Epidermal melanocyte (primary cell): ENCODE measurements around the gene GPS1.

Experiments
- DNase-seq: peaks from one replicate; pipeline ENCODE4 v3.0.0; 2011; ENCODE audit warnings: low spot score; ENCODE audit not compliant: insufficient read length

GPS1 gene

DNA sequence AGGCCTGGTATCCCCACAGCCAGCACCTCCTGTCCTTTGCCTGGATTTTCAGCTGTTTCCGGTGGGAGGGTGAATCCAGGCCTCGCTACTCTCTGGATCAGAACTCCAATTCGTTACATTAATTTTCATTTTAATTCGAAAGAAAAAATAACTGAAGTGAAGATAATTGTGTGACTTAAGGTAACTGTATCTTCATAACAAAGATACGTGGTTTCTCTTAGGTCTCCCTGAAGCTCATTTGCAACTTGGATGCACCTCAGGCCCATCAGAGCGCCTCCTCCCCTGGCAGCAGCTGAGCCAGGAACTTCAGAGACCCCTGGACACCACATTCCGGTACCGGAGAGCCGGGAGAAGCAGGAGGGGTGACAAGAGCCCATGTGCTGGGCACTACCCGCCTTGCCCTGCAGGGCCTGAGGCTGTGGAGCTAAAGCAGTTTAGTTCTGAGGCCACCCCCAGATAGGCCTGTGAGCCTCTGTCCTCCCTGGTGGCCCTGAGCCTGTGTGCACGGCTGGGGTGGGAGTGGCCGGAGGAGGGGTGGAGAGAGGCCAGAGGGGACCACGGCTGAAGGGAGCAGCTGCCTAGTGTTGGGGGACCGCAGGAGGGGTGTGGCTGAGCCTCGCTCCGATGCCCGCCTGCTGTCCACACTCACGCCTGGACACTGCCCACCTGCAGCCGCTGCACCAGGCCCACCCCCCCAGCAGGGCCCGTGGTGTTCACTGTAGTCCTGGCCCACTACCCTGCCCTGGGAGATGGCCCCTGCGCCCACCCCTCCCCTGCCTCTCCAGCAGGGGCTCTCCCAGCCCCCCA is 25.3 kb downstream of the GPS1 start:
- no peak for DNase-seq

DNA sequence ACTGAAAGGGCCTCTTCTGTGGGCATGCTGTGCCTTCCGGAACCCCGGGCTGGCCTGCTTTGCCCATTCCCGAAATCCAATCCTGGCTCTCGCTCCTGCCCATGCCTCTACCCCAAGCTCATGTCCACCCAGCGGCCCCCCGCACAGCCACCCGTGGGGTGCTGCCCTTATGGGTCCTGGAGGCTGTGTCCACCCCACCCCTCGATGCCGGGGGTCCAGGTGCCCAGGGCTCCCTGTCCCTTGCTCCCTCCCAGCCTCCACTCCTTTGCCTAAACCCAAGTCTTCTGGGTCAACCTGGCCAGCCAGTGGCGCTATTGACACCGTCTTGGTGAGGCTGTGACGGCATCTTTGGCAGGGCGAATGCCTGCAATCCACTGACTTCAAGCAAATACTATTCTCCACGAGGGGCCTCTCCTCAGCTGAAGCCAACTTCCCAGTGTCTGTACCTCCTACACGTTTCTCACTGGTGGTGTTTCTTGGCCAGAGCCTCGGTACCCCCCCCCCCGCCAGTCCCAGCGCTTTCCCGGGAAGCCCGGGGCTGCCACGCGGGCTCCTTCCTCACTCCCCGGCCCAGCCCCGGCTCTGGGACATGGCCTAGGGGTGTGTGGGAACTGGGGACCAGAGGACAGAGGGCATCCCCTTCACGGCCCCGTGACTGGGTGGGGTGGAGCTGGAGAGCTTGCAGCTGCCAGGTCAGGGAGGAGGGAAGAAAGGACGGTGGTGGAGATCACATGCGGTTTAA is 26.1 kb downstream of the GPS1 start:
- DNase-seq: no peak

DNA sequence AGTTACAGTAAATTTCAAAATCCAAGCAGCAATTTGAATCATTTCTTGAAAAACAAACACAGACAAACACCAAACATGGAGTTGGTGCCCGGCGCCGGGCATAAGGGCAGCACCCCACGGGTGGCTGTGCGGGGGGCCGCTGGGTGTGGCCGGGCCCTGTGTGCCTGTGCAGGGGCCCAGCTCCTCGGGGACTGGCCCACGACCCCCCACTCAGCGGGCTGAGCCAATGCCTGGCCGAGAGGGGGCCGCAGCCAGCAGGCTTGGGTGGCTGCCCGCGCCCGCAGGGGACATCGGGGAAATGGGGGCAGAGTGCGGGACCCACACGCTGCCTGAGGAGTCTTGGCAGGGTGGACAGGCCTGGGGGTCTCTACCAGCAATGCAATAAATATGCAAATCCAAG is 26.7 kb downstream of the GPS1 start:
- no peak for DNase-seq

DNA sequence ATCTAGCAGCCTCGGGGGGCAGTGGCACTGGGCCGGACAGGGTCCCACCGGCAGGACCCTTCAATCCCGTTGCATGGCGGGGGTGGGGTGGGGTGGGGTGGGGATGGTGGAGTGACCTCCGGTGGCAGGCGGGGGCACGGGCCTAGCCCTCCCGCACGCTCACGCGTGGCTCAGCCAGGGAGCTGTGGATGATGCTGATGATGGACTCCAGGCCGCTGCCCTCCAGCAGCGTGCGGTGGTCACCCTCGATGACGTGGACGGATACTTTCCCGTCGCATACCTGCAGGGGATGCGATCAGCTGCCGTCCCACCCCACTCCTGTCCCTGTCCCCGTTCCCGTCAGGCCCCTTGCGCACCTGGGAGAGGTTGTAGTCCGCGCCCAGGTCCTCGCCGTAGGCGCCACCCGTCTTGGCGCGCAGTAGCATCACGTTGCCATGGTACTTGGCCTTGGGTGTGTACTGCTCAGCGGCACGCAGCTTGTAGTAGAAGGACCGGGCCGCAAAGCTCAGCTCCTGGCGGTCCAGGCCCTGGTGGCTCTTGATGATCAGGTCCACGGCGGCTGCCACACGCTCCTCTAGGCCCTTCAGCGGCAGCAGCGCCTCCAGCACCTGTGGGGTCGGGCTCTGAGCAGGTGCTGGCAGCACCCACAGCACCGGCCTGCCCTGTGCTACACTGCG is 27.4 kb downstream of the GPS1 start:
- DNase-seq: no peak

DNA sequence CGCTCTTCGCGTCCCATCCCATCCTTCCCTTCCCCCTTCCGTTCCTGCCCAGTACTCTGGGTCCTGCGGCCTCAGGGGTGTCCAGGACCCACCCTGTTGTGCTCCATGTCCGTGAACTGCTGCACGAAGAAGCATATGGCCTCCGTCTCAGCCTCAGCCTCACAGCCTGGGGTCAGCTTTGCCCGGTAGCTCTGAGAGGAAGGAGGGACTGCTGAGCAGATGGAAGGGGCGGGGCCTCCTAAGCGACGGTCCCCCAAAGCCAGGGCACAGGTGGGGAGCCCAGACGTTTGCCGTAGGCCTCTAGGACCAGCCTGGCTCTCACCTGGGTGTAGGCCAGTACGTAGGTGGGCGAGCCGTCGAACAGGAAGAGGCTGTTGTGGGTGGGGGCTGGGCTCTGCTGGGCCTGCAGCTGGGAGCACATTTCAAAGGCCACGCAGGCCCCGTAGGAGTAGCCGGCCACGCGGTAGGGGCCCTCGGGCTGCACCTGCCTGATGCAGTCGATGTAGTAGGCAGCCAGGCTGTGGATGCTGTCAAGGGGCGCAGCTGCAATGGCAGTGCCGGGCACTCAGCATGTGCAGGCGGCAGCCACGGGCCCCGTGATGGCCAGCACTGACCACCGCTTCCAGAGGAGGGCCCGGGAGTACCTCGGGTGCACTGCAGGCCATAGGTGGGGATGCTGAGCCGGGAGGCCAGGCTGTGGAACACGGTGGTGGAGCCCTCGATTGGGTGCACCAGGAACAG is 28.5 kb downstream of the GPS1 start:
- DNase-seq: no peak

DNA sequence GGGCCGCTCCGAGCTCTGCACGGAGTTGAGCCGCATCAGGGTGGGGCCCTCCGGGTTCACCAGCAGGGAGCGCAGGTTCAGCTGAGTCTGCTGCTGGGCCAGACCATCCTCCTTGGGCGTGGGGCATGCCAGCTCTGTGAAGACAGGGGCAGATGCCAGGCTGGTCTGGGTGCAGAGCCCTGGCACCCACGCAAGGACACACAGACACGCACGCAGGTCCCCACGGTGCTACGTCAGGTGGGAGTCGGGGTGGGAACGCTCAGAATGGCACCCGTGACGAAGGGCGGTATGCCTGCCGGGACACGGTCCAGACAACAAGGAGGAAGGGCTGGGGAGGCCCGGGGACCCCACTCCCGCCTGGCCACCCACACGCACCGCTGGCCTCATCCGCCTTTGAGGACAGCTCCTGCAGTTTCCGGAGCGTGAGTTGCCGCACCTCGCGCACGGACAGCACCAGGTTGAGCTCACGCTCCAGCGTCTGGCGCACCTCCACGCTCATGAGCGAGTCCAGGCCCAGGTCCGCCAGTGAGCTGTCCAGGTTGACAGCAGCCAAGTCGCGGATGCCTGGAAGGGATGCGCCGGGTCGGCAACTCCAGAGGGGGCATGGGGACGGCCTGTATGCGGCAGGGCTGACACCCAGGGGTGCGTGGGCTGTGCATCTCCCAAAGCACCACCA is 29.2 kb downstream of the GPS1 start:
- DNase-seq: no peak

DNA sequence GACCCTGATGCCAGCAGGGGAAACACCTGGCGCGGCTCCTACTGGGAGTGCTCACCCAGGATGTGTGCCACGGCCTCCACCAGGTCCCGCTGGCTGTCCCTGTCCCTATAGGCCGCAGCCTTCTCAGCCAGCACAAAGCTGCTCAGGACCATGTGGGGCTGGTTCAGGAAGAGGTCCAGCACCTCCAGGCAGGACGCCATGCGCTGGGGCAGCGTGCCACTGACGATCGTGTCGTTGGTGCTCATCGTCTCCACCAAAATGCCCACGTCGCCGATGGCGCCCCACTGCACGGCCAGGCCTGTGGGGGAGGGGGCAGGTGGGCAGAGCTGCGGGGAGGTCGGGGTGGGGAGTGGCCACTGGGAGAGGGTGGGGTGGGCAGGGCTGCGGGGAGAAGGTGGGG is 29.8 kb downstream of the GPS1 start:
- DNase-seq: no peak

DNA sequence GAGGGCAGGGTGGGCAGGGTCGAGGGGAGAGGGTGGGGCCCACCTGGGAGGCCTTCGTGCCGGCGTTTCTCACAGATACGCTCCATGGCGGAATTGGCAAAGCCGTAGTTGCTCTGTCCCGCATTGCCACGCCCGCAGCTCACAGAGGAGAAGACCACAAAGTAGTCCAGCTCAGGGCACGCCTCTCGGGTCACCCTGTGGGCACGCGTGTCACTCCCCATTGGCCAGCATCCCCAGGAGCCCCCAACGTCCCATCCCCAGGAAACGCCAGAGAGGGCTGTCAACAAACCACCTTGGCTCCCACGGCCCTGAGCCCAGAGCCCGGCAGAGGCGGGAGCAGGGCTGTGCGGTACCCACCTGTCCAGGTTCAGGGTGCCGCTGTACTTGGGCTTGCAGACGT is 30.3 kb downstream of the GPS1 start:
- no peak for DNase-seq

DNA sequence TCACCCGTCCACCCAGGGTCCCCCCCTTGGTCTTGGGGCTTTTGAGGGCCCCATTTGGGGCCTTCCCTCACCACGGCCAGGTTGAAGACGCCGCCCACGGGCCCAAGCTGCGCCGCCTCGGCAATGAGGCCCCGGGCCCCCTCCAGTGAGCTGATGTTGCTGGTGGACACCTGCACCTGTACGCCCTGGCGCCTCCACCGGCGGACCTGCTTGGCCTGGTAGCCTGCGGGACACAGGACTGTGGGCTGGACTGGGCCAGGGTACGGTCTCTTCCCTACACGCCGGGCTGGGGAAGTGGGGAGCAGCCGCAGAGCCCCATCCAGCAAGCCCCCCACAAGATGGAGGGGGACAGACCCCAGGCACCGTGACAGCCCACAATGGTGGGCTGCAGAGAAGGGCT is 30.8 kb downstream of the GPS1 start:
- DNase-seq: no peak

DNA sequence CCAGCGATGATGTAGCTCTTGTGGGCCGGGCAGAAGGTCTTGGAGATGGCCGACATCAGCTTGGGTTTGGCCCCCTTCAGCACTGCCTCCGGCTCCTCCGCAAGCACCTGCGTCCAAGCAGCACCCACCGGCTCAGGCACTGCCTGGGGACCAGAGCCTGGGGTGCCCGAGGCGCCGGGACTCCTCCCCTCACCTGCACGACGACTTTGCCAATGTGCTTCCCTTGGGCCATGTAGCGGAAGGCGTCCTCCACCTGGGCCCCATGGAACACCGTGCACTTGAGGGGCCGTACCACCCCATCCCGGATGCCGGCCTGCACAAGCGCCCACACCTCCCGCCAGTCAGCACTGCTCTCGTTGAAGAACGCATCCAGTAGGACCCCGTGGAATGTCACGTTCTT is 31.3 kb downstream of the GPS1 start:
- no peak for DNase-seq

DNA sequence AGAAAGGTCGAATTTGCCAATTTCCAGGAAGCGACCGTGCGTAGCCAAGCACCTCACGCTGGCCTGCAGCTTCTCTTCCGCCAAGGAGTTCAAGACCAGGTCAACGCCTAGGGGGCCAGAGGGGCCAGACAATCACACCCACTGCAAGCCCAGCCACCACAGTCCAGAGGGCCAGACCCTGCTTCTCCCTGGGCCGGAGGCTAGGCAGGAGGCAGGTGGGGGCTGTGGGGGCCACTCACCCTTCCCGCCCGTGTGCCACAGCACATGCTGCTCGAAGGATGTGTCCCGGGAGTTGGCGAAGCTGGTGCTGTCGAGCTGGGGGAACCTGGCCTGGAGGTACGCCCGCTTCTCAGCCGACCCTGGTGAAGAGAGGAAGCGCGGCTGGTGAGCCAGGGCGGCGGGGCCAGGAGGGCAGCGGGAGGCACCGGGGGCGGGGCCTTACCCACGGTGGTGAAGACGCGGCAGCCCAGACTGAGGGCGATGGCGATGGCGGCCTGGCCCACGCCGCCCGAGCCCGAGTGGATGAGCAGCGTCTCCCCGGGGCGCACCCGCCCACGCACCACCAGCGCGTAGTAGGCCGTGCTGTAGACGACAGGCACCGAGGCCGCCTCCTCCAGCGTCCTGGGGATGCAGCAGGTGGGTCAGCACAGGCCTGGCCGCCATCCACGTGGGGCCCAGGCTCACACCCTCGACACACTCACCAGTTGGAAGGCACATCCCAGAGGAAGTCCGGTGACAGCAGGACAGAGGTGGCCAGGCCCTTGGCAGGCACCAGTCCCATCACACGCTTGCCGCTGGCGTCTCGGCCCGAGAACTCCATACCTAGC is 32.0 kb downstream of the GPS1 start:
- no peak for DNase-seq

DNA sequence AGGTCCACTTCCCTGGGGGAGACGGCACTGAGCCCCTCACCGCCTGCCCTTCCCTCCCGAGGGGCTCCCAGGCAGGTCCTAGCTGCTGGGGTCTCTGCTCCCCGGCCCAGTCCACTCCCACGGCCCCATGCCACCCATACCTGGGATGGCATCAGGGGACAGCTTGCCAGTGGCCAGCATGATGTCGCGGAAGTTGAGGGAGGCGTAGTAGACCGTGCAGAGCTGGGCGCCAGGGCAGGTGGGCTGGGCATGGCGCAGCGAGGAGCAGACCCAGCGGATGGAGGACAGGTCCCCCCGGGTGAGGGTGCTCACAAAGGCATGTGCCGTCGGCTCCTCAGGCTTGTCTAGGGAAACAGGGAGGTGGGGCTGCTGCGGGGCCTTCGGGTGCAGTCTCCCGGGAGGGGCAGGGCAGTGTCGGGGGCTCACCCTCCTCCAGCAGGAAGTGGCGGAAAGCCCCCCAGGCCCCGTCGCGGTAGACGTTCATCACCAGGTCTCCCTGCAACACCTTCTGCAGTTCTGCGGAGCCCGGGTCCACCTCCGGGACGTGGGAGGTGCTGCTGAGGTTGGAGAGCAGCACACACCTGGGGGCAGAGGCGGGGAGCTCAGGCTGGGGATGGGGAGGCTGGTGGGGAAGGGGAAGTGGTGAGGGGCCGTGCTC is 32.8 kb downstream of the GPS1 start:
- DNase-seq: no peak

DNA sequence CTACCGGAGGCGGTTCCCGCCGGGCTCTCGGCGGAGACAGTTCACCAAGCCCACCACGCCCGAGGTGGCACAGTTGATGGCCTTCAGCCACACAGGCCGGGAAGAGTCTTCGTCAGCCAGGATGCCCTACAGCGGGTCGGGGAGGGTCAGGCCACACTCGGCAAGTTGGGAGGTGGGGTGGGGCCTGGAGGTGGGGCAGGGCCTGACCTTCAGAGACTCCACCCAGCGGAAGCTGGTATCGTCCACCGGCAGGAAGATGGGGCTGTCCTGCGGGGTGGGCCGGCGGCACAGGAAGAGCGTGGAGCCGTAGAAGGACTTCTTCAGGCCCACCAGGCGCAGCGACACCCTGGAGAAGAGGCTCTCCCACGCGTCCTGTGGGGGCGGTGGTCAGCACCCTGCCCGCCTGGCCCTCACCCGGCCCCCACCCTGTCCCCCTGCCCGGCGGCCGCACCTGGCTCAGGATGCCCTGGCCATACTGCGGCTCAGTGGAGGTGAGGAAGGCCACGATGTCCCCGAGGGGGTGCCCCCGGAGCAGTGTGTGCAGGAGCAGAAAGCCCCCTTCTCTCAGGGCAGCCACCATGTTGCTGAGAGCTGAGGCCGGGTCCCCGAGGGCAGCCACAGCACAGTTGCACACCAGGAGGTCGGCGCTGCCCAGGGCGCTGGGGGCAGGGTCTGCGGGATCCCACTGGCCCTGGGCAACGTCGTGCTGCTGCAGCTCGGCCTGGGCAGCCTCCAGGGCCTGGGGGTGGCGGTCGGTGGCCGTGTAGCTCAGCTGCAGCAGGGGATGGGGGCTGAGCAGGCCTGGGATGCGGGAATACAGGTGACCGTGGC is 33.5 kb downstream of the GPS1 start:
- no peak for DNase-seq

DNA sequence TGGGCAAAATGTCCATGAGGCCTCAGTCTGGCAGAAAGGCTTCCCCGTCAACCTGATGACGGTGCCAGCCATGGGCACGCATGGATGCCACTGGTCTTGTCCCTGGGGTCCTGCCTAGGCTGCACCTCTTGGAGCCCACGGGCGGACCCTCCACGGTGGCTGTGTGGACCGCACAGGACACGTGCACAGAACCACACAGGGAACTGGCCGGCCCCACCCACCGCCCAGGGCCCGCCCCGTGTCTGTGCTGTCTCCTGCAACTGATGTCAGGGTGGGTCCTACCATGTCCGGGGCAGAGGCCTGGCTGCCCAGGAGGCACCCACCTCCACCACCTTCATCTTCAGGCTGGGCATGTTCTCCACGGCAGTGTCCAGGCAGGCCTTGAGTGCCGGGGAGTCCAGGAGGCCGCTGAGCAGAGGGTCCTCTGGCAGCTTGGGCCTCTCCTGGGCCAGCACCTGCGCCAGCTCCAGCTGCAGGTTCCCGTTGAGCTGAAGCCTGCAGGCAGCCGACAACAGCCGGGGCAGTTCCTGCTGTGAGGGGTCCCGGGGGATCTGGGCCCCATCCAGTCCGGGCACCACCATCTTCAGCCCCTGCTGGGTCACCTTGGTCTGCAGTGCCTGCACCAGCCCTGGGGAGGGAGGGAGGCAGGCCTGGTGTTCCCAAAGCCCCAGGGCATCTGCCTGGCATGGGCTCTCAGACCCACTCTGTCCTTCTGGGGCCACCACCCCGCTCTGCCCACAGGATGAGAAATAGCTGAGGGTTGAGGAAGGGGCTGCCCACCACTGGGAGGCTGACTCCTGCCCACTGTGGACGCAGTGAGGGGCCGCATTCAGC is 34.5 kb downstream of the GPS1 start:
- no peak for DNase-seq

DNA sequence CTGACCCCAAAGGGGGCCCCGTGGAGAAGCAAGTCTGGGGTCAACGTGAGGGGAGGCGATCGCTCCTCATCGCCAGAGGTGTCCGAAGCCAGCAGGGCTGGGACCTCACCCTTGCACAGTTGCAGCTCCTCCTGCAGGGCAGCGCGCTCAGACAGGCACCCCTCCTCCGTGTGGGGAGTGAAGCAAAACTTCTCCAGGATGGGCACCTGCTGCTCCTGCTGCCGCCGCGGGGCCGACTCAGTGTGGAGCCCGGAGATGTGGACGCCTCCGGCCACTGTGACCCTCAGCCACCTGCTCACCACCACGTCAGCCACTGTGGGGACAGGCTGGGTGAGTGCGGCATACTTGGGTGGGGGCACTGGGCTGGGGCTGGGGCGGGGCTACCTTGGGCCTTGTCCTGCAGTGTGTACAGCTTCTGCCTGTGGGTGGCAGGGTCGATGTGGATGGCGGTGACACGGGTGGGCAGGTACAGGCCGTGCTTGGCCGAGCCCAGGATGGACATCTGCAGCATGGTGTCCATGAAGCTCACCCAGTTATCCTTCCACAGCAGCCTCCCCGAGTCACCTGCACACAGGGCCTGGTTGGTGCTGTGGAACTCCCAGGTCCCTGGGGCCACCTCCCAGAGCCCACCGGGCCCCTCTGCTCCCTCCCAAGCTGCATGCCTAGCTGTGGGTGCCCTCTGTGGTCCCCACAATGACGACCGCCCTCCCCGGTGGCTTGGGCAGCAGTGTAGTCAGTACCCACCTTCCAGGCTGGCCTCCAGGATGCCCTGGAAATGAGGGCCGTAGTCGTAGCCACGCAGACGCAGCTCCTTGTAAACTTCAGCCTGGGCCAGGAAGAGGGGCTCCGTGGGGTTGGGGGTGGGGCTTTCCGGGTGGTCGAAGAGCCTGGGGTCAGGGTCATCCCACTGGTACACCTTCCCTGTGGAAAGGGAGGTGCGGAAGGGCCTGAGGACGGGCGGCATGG is 35.5 kb downstream of the GPS1 start:
- no peak for DNase-seq

DNA sequence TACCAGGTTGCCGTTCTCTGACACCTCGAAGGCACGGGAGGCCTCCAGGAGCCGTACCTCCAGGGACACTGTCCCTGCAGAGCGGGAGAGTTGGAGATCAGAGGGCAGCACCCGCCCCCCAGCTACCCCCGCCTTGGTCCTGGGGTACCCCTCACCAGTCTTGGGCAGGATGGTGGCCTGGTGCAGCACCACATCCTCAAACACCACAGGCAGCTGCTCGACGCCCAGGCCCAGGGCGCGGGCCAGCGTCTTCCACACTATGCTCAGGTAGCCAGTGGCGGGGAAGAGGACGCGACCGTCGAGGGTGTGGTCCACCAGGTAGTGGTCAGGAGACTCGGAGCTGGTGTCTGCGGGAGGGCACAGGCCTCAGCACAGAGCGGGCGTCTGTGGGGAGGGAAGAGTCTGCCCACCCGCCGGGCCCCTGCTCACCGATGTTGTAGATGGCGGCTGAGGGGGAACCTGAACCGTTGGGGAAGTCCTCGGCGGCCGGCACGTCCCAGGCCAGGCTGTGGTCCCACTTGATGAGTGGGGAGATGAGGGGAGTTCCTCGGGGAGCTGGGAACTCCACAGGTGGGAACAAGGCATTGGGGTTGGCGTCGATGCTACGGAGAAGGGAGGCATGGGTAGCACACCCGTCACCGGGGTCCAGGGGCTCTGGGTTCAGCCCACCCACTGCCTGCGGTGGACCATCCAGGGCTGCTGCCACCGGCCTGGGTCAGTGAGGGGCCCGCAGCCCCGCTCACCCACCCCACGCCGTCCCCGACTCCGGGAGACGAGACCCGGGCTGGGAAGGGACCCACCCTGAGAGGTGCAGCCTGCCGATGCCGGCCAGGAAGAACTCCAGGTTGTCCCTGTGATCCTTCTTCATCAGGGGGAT is 36.5 kb downstream of the GPS1 start:
- no peak for DNase-seq
